HL-60 (cell line): ENCODE results near the gene UBQLN4.

Experiments
- CTCF ChIP-seq: IDR thresholded peaks from one replicate; pipeline ENCODE4 v1.5.1; 2011; ENCODE audit warnings: low read length, control low read depth, inconsistent platforms; ENCODE audit not compliant: insufficient read depth
- POLR2AphosphoS5 ChIP-seq: IDR thresholded peaks from 2 replicates; pipeline ENCODE4 v1.6.1; 2012; ENCODE audit warnings: low read depth

DNA sequence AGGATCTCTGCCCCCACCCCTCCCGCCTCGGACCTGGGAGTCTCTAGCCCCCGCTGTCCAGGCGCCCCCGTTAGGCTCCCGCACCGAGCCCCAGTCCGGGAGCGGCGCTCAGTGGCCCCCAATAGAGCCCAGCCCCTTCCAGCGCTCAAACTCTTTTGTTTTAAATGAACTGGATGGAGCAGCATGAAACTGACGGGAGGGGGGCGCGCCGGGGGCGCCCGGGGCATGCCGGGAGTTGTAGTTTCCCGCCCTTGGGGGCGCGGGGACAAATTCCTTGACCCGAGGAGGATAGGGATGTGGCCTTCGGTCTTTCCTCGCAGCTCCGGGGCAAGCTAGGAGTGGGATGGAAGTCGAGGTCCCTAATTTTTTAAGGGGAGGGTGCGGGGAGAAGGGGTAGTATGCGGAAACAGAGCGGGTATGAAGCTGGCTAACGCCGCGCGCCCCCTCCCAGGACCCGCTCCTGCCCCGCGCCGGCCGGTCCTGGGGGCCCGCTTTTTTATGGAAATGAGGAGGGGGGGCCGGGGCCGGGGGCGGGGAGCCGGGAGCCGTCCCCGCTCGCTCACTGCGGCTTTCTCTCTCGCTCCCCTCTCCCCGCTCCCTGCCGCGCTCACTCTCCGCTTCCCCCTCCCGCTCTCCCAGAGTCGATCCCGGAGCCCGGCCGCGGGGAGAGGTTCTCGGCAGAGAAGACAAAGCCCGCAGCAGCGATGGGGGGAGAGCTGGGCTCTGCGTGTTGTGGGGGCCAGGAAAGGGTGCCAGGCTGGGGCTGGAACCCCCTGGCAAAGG is 28.9 kb upstream of the UBQLN4 start, which contains the start of gene MEX3A:
- TF ChIP-seq POLR2AphosphoS5 (no peak), CTCF (no peak)
